ENCODE data around the gene HS3ST3A1.

The HS3ST3A1 gene

DNA sequence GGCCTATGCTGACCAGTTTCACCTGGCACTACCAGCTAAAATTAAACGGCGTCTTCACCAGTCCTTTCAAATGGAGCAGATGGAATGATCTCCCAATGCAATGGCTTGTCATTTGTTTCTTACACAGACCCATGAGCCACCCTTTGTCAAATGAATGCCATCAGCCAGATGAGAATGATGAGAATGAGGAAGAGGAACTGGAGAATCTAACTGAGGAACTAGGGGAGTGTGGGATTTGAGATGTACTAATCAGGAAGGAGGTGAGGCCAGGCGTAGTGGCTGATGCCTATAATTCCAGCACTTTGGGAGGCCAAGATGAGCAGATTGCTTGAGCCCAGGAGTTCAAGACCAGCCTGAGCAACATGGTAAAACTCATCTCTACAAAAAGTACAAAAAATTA, 116.4 kb downstream of the HS3ST3A1 start:
- DNase-seq: no peak

DNA sequence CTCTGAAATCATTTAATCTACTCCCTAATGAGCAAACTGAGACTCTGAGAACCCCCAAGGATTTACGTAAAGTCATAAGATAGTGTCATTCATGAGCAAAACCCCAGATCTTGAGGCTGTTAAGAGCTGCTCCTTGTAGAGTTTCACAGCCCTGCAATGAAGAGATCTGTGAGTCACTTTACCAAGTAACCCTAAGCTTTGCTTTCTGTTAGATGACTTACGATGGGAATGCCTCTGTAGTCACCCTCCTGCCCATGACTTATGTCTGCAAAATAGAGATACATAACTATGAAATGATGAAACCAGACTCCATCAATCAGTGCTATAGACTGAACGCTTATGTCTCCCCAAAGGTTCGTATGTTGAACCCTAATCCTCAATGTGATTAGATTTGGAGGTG, 117.7 kb downstream of the HS3ST3A1 start:
- DNase-seq: no peak

DNA sequence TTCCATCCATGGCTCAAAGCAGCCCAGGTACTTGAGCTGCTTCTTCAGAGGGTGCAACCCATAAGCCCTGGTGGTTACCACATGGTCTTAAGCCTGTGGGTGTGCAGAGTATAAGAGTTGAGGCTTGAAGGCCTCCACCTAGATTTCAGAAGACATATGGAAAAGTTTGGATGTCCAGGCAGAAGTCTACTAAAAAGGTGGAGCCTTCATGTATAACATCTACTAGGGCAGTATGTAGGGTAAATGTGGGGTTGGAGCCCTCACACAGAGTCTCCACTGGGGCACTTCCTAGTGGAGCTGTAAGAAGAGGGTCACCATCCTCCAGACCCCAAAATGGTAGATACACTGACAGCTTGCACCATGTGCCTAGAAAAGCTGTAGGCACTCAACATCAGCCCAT, 120.9 kb downstream of the HS3ST3A1 start:
- no peak for DNase-seq

DNA sequence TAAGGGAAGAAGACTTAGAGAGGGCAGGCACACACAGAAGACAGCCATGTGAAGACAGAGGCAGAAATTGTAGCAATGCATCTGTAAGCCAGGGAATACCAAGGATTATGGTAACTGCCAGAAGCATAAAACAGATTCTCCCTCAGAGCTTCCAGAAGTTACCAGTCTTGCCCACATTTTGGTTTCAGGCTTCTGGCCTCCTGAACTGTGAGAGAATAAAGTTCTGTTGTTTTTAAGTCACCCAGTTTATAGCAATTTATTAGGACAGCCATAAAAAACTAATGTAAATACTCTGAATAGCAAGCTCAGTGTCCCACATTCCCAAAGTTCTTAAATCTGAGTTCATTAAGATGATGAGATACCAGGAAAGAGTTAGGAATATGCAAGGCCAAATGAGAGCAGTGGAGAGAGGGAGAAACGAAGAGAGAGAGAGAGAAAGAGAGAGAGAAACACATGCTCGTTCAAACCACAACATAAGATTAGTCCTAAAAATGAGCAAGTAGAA, 123.4 kb downstream of the HS3ST3A1 start:
- no peak for DNase-seq

DNA sequence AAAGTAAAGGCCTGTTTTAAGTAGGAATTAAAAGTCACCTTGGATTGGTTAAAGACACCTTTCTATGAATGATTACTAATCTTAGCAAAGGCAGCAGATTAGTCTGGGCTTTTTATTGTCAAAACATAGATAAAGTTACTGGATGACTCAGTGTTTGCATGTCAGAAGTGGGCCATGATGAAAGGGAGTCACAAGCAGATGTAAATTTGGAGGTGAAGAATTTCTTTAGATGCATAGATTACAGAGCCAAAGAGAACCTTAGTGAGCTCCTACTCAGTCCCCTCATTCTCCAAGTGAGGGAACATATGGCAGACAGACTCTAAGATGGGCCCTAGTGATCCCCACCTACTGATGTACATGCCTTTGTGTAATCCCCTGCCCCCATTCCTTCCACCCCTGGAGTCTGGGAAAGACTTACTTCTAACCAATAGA, 124.5 kb downstream of the HS3ST3A1 start:
- no peak for DNase-seq

DNA sequence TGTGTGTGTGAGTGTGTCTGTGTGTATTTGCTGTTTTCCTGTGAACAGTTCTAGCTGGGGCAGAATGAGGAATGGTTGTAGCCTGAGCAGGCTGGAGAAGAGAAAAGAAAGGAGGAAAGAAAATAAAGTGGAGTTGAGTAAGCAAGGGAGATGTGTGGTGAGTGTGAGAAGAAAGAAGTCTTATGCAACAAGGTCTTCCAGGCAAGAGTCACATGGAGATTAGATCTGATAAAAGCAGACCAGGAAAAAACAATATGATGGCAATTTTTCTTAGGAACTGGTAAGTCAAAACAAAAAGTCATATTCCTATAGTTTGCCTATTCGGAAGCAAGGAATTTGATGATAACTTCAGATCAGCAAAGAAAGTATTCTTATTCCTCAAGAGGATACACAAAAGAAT, 125.0 kb downstream of the HS3ST3A1 start:
- no peak for DNase-seq

DNA sequence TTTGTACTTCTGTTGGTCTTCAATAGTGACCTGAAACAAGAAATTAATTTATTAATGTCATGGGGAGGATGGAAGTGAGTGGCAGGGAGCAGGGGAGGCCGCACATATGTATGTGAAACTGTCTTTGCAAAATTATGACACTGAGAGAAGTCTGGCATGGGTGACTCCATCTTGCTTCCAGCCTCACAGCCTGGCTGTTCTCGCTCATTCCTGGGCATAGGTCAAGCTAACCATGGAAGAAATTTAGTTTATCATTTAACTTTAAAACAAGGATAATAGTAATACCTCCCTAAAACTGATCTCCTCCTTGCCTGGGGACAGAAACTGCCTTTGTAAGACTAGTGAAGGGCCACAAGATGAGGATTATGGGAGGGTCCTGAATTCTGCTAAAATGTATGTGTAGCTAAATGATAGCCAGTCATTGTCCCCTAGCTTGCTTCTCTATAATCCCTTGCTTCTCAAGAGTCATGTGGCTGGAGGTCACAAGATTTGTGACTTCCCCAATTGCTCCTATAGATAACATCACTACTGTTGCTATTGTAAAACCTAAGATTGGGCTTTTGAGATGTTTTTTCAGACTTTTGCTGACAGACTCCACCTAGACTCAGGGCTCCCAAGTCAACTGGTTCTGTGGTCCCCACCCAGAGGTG, 126.0 kb downstream of the HS3ST3A1 start:
- DNase-seq: no peak

DNA sequence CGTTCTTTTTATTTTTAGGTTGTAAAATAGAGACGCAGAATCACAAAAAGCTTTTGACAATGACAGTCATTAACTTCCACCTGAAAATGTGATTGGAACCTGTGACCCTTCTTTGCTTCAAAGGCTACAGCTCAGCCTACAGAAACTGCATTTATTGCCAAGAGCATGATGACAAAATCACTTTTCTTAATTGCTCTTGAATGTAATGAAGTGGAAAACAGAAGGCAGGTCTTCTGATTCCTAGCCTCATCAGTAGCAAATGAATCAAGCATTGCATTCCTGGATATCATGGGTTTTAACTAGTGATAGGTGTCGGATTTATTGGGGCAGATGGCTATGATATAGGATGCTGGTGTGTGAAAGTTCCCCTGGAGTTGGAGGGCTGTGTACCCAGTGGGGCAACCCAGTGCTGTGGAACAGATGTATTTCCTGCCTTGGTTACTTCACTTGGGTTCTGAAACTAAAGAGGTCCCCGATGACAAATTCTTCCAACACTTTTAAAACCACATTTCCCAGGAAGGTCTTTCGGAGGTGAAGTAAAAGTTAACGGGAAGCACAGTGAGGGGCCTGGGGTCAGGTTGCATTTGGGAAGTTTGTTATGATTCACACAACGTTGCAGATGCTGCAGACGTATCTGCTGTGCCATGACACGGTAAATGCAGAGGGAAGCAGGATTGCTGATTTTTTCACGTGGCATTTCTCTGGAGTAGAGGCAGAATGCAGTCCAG, 127.5 kb downstream of the HS3ST3A1 start:
- DNase-seq: no peak

DNA sequence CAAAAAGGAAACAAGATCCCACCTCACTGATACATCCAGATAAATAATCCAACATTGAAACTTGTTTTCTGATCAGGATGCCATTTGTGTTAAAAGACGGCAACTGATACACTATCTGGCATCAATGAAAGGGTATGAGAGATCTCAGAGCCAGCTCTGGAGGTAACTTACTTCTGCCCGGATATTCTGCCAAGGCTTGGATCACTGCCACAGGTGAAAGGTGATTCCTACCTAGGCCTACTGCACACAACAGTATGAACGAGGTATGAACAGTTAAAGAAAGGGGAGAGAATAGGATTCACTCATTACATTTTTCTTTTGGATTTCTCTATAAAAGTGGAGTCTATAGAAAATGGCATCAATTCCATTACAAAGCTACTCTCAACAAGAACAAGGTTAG, 136.1 kb downstream of the HS3ST3A1 start:
- no peak for DNase-seq

DNA sequence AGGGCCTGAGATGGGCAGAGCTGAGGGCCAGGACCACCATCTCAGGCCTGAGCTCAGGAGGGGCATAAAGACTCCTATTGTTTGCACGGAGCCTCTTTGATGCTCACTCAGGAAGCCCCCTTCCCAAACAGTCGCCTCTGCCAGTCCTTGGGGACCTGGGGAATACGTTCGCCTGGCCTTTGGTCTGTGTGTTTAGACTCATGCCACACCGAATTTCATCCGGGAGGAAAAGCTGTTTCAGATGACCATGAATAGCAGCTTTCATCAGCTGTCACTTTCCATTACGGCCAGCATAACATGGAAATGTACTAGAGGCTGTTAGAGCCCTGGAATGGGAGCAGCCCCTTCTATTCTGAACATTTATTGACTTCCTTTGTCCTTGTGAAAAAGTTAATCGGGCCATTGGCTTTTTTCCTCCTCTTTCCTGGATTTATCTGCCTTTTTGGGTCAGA, 139.0 kb downstream of the HS3ST3A1 start:
- no peak for DNase-seq

DNA sequence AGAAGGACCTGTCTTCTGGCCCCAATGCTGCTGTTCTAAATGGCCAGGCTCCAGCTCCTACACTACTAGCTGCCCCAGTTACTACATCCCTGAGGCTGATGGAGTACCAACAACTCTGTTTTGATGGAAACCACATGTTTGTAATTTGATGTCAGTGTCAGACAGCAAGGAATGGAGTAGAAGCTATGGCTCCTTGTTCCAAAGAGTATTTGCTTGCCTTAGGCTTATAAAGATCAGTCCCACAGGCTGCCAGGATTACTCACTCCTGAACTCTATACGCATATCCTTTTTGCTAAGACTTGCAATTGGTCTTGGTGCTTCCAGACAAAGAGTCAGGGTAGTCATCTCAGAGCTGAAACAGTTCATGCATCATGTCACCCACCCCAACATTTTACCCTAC, 139.6 kb downstream of the HS3ST3A1 start:
- DNase-seq: no peak

DNA sequence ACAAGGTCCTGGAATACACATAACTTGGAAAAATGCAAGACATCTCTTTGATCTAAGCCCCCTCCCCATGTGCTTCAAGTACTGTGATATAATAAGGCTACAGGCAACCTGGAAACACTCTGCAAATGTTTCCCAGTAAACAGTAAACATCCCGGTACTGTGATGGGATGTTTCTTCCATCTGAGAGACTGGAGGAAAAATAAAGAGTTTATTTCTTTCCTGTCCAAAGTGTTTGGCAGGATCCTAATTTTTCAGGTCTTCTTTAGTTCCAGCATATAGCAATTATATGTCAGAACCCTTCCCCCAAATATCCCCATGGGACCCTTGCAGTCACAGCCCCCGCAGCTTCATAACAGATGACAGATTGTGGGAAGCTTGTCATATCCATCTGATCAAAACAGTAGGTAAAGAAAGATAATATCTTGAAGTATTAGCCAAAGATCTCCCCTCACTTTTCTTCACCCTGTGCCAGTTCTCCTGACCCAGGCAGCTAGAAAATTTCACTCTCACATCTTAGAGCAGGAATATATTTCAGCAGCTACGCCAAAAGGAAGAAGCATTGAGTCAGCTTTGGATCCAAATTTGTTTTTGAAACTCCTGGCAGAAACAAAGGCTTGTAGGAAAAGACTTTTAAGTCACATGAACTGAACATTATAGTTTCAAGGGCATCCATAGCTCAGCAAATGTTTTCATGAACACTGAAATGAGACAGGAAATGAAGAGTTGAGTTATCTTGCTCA, 141.3 kb downstream of the HS3ST3A1 start:
- DNase-seq: no peak

DNA sequence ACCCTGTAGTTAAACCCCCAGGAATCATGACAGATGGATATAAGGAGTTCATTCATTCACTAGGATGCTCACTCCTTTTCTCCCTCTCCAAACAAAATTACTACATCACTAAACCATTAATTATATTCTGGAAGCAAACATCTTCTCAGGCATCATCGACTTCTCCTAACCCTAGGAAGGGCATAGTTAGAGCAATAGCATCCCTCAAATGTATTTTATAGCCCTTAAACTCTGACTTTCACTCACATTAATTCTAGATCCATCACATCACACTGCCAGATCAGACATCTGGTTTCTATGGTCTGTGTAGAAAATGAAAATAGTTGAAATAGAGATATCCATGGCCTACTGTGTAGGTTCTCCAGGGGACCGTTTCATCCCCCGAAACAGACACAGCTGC, 143.9 kb downstream of the HS3ST3A1 start:
- no peak for DNase-seq

All from activated CD4-positive, alpha-beta T cell treated with anti-CD3 and anti-CD28 coated beads, Interleukin-10, Interleukin-2, amounts not matched to agents 100 ng/mL and 50 ng/mL, durations not matched to agents 16 hours and 8 hours (primary cell).